MCF 10A (cell line): ENCODE measurements around the gene DOHH. TPM values are rescaled to one million over a fixed set of nuclear protein-coding genes. Genes with fewer than 3 reads are reported as not detected.

ENCODE experiments used
- BruUV-seq: library from RNA; stranded (reverse); fragments of 400-500 nt; replicated peaks from 2 replicates; lab custom pipeline; 2021; lab: Mats Ljungman, UMichigan
- CTCF ChIA-PET: fragments of 300-600 bp; sonication (Branson Sonifier 250); formaldehyde crosslinking; extraction: SDS; loops from one replicate; lab custom pipeline; 2021; ENCODE audit warnings: antibody characterized with exemption, inconsistent platforms; lab: Yijun Ruan, JAX
- POLR2A ChIA-PET: fragments of 300-600, 350-650 bp; sonication (Branson Sonifier 250); formaldehyde crosslinking; extraction: SDS; loops from one replicate; lab custom pipeline; 2020; ENCODE audit warnings: antibody characterized with exemption, inconsistent platforms; lab: Yijun Ruan, JAX
- DNase-seq: peaks from one replicate; pipeline ENCODE4 v3.0.0-alpha.2; 2018; ENCODE audit not compliant: unreplicated experiment
- H3K27ac Mint-ChIP-seq: one replicate; pipeline ENCODE4 v1.8.0; 2022; ENCODE audit warnings: mild to moderate bottlenecking, low read depth, mixed read lengths; ENCODE audit not compliant: unreplicated experiment
- H3K27me3 Mint-ChIP-seq: one replicate; pipeline ENCODE4 v1.8.0; 2022; ENCODE audit warnings: mixed read lengths; ENCODE audit not compliant: insufficient read depth, unreplicated experiment
- H3K36me3 Mint-ChIP-seq: one replicate; pipeline ENCODE4 v1.8.0; 2022; ENCODE audit warnings: mild to moderate bottlenecking, moderate library complexity, mixed read lengths; ENCODE audit not compliant: insufficient read depth, unreplicated experiment
- H3K4me1 Mint-ChIP-seq: one replicate; pipeline ENCODE4 v1.8.0; 2022; ENCODE audit warnings: mixed read lengths; ENCODE audit not compliant: insufficient read depth, unreplicated experiment
- H3K4me3 Mint-ChIP-seq: one replicate; pipeline ENCODE4 v1.8.0; 2022; ENCODE audit warnings: mild to moderate bottlenecking, moderate library complexity, mixed read lengths; ENCODE audit not compliant: unreplicated experiment
- H3K9me3 Mint-ChIP-seq: one replicate; pipeline ENCODE4 v1.8.0; 2022; ENCODE audit warnings: mixed read lengths; ENCODE audit not compliant: unreplicated experiment
- CTCF ChIP-seq: fragments of 200-600 bp; IDR thresholded peaks from one replicate; pipeline ENCODE4 v1.8.0; 2022; ENCODE audit warnings: antibody characterized with exemption, mild to moderate bottlenecking; ENCODE audit not compliant: unreplicated experiment
- intact Hi-C: fragments of 100-400 bp; cut with micrococcal nuclease; formaldehyde crosslinking; loops from 2 replicates; pipeline ENCODE4 v1.14.1; 2022
- total RNA-seq: library from RNA; stranded (reverse); gene quantifications from 2 replicates; pipeline ENCODE4 v1.2.3, GENCODE V29; 2022

Gene DOHH
- total RNA-seq, 1 experiment from 2014 or later = 16.3 TPM

DNA sequence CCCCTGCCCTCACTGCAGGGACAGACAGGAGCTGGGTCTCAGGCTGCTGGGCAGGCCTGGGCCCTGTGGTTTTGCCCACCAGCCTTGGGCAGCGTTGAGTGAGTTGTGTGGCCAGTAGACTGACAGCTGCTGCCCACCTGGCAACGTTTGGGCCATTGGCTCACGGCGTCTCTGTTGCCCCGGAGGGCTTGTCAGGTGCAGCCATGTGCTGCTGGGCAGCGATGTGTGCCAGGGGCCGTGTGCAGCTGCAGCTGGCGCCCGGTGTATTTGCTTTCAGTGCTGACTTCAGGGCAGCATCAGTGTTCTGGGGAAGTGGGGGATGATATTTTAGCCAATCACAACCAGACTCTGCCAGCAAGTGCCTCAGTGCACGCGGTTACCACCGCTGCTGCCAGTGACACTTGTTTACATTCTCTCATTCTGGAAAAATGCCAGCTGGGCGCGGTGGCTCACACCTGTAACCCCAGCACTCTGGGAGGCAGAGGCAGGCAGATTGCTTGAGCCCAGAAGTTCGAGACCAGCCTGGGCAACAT, 16.3 kb upstream of the DOHH start:
- Mint-ChIP-seq H3K9me3 (no peaks in the 10 kb centered on the region), H3K4me3 (no peak overlapping the region), H3K4me1 (peaks cover 11% of the 10 kb centered on the region), H3K27me3 (no peaks in the 10 kb centered on the region), H3K36me3 (peaks cover 18% of the 10 kb centered on the region), H3K27ac (no peak overlapping the region)
- CTCF ChIA-PET = no interaction called here
- BruUV-seq = no TSS peak
- POLR2A ChIA-PET = interaction anchor here (0.6 to 1.3 kb wide), 2 partner anchors 16 to 441 kb away, joined by 3 read pairs; partner anchors contain the start of gene DOHH
- no peak for TF ChIP-seq CTCF
- DNase-seq = peak; percentile 43
- intact Hi-C loops = no loop called here

DNA sequence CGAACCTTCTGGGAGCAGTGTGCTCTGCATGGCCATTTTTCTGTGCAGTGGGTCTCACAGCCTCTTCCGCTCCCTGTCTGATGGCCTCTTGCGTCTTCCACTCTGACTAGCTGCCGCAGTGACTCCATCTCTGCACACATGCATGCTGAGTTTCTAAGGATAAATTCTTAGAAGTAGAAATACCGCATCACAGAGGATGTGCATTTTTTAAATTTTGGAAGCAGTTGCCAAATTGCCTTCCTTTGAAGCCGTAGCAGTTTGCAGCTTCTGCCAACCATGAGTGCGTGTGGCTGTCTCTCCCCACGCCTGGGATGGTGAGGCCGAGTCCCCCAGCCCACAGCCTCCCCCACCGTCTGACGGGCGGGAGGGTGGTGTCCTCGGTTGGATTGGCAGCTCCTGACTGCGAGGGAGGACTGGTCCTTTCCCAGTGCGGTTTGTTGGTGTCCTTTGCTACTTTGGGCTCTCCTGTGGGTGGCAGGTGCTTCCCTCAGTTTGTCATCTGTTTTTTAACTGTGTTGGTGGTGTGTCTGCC, 15.5 kb upstream of the DOHH start:
- DNase-seq = no peak
- peaks cover 4% of the 10 kb centered on the region for H3K4me1 Mint-ChIP-seq
- no peak for TF ChIP-seq CTCF
- ChIA-PET POLR2A (interaction anchor here (0.6 to 1.3 kb wide), 2 partner anchors 15 to 442 kb away, joined by 3 read pairs; partner anchors contain the start of gene DOHH), CTCF (interaction anchor here (0.6 kb wide), 1 partner anchor 281 kb away, joined by 6 read pairs; no protein-coding TSS in a partner anchor)
- H3K9me3 Mint-ChIP-seq = no peaks in the 10 kb centered on the region
- peaks cover 11% of the 10 kb centered on the region for H3K36me3 Mint-ChIP-seq
- H3K27me3 Mint-ChIP-seq = no peaks in the 10 kb centered on the region
- intact Hi-C loops = no loop called here
- H3K4me3 Mint-ChIP-seq = no peak overlapping the region
- no TSS peak for BruUV-seq
- H3K27ac Mint-ChIP-seq = no peak overlapping the region

GRCh38 chr19:3514930-3515329, 14.5 kb upstream of the DOHH start:
- Mint-ChIP-seq H3K36me3 (peaks cover 8% of the 10 kb centered on the region), H3K4me3 (no peak overlapping the region), H3K27me3 (no peaks in the 10 kb centered on the region), H3K27ac (no peak overlapping the region), H3K4me1 (peaks cover 3% of the 10 kb centered on the region), H3K9me3 (no peaks in the 10 kb centered on the region)
- intact Hi-C loops = no loop called here
- ChIA-PET CTCF (no interaction called here), POLR2A (interaction anchor here (0.8 to 1.0 kb wide), 2 partner anchors 27 to 441 kb away, joined by 3 read pairs; no protein-coding TSS in a partner anchor)
- no peak for DNase-seq
- BruUV-seq = no TSS peak
- no peak for TF ChIP-seq CTCF

GRCh38 chr19:3513229-3514140, 13.0 kb upstream of the DOHH start:
- intact Hi-C loops = no loop called here
- CTCF ChIA-PET = interaction anchor here (0.6 kb wide), 2 partner anchors 242 to 1191 kb away, joined by 3 read pairs; no protein-coding TSS in a partner anchor
- no peak for DNase-seq
- H3K9me3 Mint-ChIP-seq = no peaks in the 10 kb centered on the region
- H3K4me1 Mint-ChIP-seq = peaks cover 14% of the 10 kb centered on the region
- H3K27me3 Mint-ChIP-seq = no peaks in the 10 kb centered on the region
- no peak for TF ChIP-seq CTCF
- H3K4me3 Mint-ChIP-seq = no peak overlapping the region
- peaks cover 8% of the 10 kb centered on the region for H3K36me3 Mint-ChIP-seq
- no peak overlapping the region for H3K27ac Mint-ChIP-seq
- POLR2A ChIA-PET = no interaction called here
- BruUV-seq = no TSS peak
